Small intestine (tissue), 16 donors: ENCODE results near the gene AIPL1. TPM values are rescaled to one million over a fixed set of nuclear protein-coding genes. Genes with fewer than 3 reads are reported as not detected.
"Not testable (repeated sequence)": the region's sequence is repeated elsewhere in the genome, so short reads cannot be mapped to it uniquely, and the experiment has no call there.

Experiments used
- DNase-seq, 2 donors: peaks; one replicate each; pipeline versions ENCODE4 v3.0.0 to v3.0.0-alpha.2; 2013
- FAIRE-seq: peaks from 2 replicates; lab custom pipeline; 2012; peaks lifted over from hg19 to GRCh38; lab: Jason Lieb, UNC
- H3K27ac ChIP-seq, 3 donors: one replicate each; pipeline ENCODE4 v1.5.1; 2013; ENCODE audit warnings: low read length in 2 of 3, mild to moderate bottlenecking in 2 of 3, control low read depth in 1 of 3, inconsistent platforms in 1 of 3, low read depth in 1 of 3, moderate library complexity in 1 of 3
- H3K27me3 ChIP-seq, 3 donors: one replicate each; pipeline ENCODE4 v1.6.1; 2013; ENCODE audit warnings: low read length in 3 of 3, inconsistent platforms in 1 of 3; ENCODE audit not compliant: control insufficient read depth in 3 of 3, insufficient read depth in 3 of 3
- H3K36me3 ChIP-seq, 3 donors: one replicate each; pipeline ENCODE4 v1.6.1; 2013; ENCODE audit warnings: low read length in 3 of 3, inconsistent platforms in 1 of 3, low read depth in 1 of 3, mild to moderate bottlenecking in 1 of 3, moderate library complexity in 1 of 3; ENCODE audit not compliant: control insufficient read depth in 3 of 3, insufficient read depth in 2 of 3
- H3K4me1 ChIP-seq, 3 donors: one replicate each; pipeline ENCODE4 v1.6.1; 2013; ENCODE audit warnings: low read length in 2 of 3, inconsistent platforms in 1 of 3, low read depth in 1 of 3, mild to moderate bottlenecking in 1 of 3, moderate library complexity in 1 of 3; ENCODE audit not compliant: control insufficient read depth in 3 of 3, insufficient read depth in 2 of 3
- H3K4me3 ChIP-seq, 3 donors: one replicate each; pipeline ENCODE4 v1.5.1; 2013; ENCODE audit warnings: low read length in 3 of 3, control low read depth in 1 of 3, inconsistent platforms in 1 of 3, low read depth in 1 of 3, mild to moderate bottlenecking in 1 of 3, moderate library complexity in 1 of 3
- H3K9me3 ChIP-seq, 2 donors: one replicate each; pipeline ENCODE4 v1.6.1; 2013; ENCODE audit warnings: low read depth in 1 of 2, low read length in 1 of 2; ENCODE audit not compliant: control insufficient read depth in 2 of 2, insufficient read depth in 1 of 2
- WGBS, 3 donors: extraction: QIAGEN DNeasy Blood & Tissue Kit; methylation state at CpG; one replicate each; pipeline ENCODE4 v1.1.7; 2013; 5-methylcytosine and 5-hydroxymethylcytosine counted together
- long read RNA-seq, 10 donors: transcript quantifications; one replicate each; lab custom pipeline, GENCODE V29; 2026
- polyA plus RNA-seq, 4 donors: library from polyadenylated mRNA; stranded (reverse) in 3 of 4; unstranded in 1 of 4; fragments of 200-250 nt in 3 of 4; fragments of 120-200 nt in 1 of 4; gene quantifications; one replicate each; pipeline versions ENCODE4 v1.2.1 to v1.2.3, GENCODE V29; 2013
- donor health status: healthy with polysubstance abuse.
- donor health status: control.
- donor health status: control.
- donor health status: Bipolar disorder and iron deficiency.
- donor health status: healthy.

Gene AIPL1, protein sequence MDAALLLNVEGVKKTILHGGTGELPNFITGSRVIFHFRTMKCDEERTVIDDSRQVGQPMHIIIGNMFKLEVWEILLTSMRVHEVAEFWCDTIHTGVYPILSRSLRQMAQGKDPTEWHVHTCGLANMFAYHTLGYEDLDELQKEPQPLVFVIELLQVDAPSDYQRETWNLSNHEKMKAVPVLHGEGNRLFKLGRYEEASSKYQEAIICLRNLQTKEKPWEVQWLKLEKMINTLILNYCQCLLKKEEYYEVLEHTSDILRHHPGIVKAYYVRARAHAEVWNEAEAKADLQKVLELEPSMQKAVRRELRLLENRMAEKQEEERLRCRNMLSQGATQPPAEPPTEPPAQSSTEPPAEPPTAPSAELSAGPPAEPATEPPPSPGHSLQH
- not detected for polyA plus RNA-seq
- long read RNA-seq, donor 1 = 0 reads
- long read RNA-seq, donor 2 = 0 reads
- long read RNA-seq, donor 3 = 0 reads
- long read RNA-seq, donor 4 = 0 reads
- long read RNA-seq, donor 5 = 0 reads
- long read RNA-seq, donor 6 = 0 reads
- long read RNA-seq, donor 7 = 0 reads
- long read RNA-seq, donor 8 = 0 reads
- long read RNA-seq, donor 9 = 0 reads
- long read RNA-seq, donor 10, partial matches to known transcripts = 6 of 6 reads
- long read RNA-seq, donor 10, other reads (novel, unspliced or antisense) = 0 of 6 reads

DNA sequence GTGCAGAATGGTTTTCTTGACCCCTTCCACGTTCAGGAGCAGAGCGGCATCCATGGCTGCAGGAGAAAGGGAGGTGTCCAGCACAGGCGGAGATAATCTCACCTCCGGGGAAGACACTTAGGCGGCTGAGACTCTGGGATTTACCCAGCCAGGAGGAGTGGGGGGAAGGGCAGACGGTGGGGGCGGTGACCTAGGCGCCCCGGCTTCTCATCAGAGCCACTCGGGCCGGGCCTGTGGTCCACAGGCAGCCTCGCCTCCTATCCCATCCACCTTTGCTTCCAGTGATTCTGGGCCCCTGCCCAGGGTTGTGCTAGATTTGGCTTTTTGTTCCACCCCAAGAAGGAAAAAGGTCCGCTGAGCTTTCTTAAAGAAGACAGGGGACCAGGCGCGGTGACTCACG, at the start of gene AIPL1:
Gene AIPL1 (minus strand): TSS at position 71 of the 400 bp plus-strand sequence. CDS start 17 bp downstream, at position 54.
- DNase-seq = no peak
- 73 to 85% (median 79%) methylated on average over 15 to 16 of the region's 16 CpGs for WGBS, 3 donors
- H3K9me3 ChIP-seq = peaks cover 0 to 5% of the 10 kb centered on the region in 2 donors
- H3K4me1 ChIP-seq = no peaks in the 10 kb centered on the region
- H3K27ac ChIP-seq = no peak within 1 kb of the TSS
- H3K4me3 ChIP-seq = no peak within 1 kb of the TSS
- no peaks in the 10 kb centered on the region for H3K36me3 ChIP-seq
- peaks cover 0 to 4% (median 4%) of the 10 kb centered on the region in 3 donors for H3K27me3 ChIP-seq
- FAIRE-seq = no peak

- DNase-seq (no peak), FAIRE-seq (no peak)
- 80 to 95% (median 89%) methylated on average over 15 to 16 of the region's 16 CpGs for WGBS, 3 donors
- H3K27me3 ChIP-seq = no peaks in the 10 kb centered on the region
- no peaks in the 10 kb centered on the region for H3K9me3 ChIP-seq
- H3K36me3 ChIP-seq = peaks cover 0 to 2% (median 0%) of the 10 kb centered on the region in 3 donors
- no peak overlapping the region for H3K27ac ChIP-seq
- H3K4me3 ChIP-seq = no peak overlapping the region
- H3K4me1 ChIP-seq = no peaks in the 10 kb centered on the region
Observed at GRCh38 chr17:6483507-6483906, 48.6 kb upstream of the AIPL1 start.

GRCh38 chr17:6482796-6483195, 47.9 kb upstream of the AIPL1 start:
- H3K4me1 ChIP-seq, H3K27ac ChIP-seq, FAIRE-seq, H3K4me3 ChIP-seq, DNase-seq, H3K9me3 ChIP-seq, H3K36me3 ChIP-seq, H3K27me3 ChIP-seq: not testable (repeated sequence)
- 80 to 85% (median 82%) methylated on average over 10 of the region's 10 CpGs for WGBS, 3 donors

GRCh38 chr17:6482105-6482455, 47.2 kb upstream of the AIPL1 start:
- DNase-seq (no peak), FAIRE-seq (no peak)
- no peak overlapping the region for H3K27ac ChIP-seq
- no peak overlapping the region for H3K4me3 ChIP-seq
- H3K4me1 ChIP-seq = no peaks in the 10 kb centered on the region
- peaks cover 0 to 2% (median 0%) of the 10 kb centered on the region in 3 donors for H3K36me3 ChIP-seq
- 86 to 88% (median 86%) methylated on average over 6 of the region's 6 CpGs for WGBS, 3 donors
- H3K27me3 ChIP-seq = no peaks in the 10 kb centered on the region
- no peaks in the 10 kb centered on the region for H3K9me3 ChIP-seq

DNA sequence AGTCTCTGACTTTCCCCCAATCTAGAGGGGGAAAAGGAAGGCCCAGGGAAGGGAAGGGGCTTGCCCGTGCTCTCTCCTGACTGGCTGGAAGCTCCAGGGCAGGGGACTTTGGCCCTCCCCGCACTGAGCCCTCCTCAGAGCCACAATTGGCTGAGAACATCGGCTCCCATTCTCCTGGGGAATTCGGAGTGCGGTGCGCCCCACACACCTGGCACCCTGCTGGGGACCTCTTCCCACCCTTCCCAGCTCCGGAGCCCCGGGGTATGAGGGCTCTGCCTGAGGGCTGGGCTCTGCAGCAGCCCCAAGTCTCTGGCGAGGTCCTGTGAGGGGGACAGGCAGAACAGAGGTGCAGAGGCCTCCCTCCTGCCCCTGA, 45.4 kb upstream of the AIPL1 start:
- Histone ChIP-seq H3K9me3 (no peaks in the 10 kb centered on the region), H3K4me3 (no peak overlapping the region), H3K36me3 (peaks cover 0 to 2% (median 0%) of the 10 kb centered on the region in 3 donors), H3K27ac (no peak overlapping the region), H3K27me3 (no peaks in the 10 kb centered on the region), H3K4me1 (no peaks in the 10 kb centered on the region)
- DNase-seq (no peak), FAIRE-seq (no peak)
- 45 to 58% (median 52%) methylated on average over 9 of the region's 9 CpGs for WGBS, 3 donors

- no peaks in the 10 kb centered on the region for H3K4me1 ChIP-seq
- H3K4me3 ChIP-seq = no peak overlapping the region
- 53 to 60% (median 56%) methylated on average over 13 of the region's 13 CpGs for WGBS, 3 donors
- no peaks in the 10 kb centered on the region for H3K27me3 ChIP-seq
- DNase-seq = no peak
- no peaks in the 10 kb centered on the region for H3K9me3 ChIP-seq
- peaks cover 0 to 2% (median 0%) of the 10 kb centered on the region in 3 donors for H3K36me3 ChIP-seq
- no peak overlapping the region for H3K27ac ChIP-seq
- FAIRE-seq = no peak
Observed at GRCh38 chr17:6479622-6480302, 44.8 kb upstream of the AIPL1 start.

- H3K27ac ChIP-seq = no peak overlapping the region
- DNase-seq (no peak), FAIRE-seq (no peak)
- H3K9me3 ChIP-seq = no peaks in the 10 kb centered on the region
- no peaks in the 10 kb centered on the region for H3K27me3 ChIP-seq
- peaks cover 0 to 2% (median 0%) of the 10 kb centered on the region in 3 donors for H3K36me3 ChIP-seq
- 87 to 90% (median 89%) methylated on average over 10 to 11 of the region's 11 CpGs for WGBS, 3 donors
- no peaks in the 10 kb centered on the region for H3K4me1 ChIP-seq
- no peak overlapping the region for H3K4me3 ChIP-seq
Observed at GRCh38 chr17:6478486-6478885, 43.6 kb upstream of the AIPL1 start.

GRCh38 chr17:6477831-6478383, 43.0 kb upstream of the AIPL1 start:
- H3K27me3 ChIP-seq = no peaks in the 10 kb centered on the region
- no peak for DNase-seq
- peaks cover 0 to 2% (median 0%) of the 10 kb centered on the region in 3 donors for H3K36me3 ChIP-seq
- no peak for FAIRE-seq
- no peak overlapping the region for H3K27ac ChIP-seq
- H3K9me3 ChIP-seq = no peaks in the 10 kb centered on the region
- no peak overlapping the region for H3K4me3 ChIP-seq
- H3K4me1 ChIP-seq = peaks cover 0 to 1% (median 0%) of the 10 kb centered on the region in 3 donors
- 82 to 88% (median 86%) methylated on average over 14 of the region's 14 CpGs for WGBS, 3 donors
